NT2/D1 (cell line): ENCODE results near the gene TUBB6.

Experiments
- DNase-seq: peaks from one replicate; pipeline ENCODE4 v3.0.0-alpha.2; 2011; ENCODE audit warnings: low read depth, low spot score
- H3K27me3 ChIP-seq: 2 replicates; pipeline ENCODE4 v1.6.0; 2011; ENCODE audit warnings: mild to moderate bottlenecking; ENCODE audit not compliant: insufficient read length, insufficient read depth
- H3K36me3 ChIP-seq: 2 replicates; pipeline ENCODE4 v1.6.1; 2011; ENCODE audit warnings: mild to moderate bottlenecking, low read length, mixed read lengths; ENCODE audit not compliant: insufficient read depth, insufficient read length
- H3K4me1 ChIP-seq: 2 replicates; pipeline ENCODE4 v1.5.1; 2011; ENCODE audit not compliant: insufficient read depth, insufficient read length
- H3K4me3 ChIP-seq: 2 replicates; pipeline ENCODE4 v1.5.1; 2011; ENCODE audit warnings: low read depth; ENCODE audit not compliant: insufficient read length
- H3K9ac ChIP-seq: 2 replicates; pipeline ENCODE4 v1.6.0; 2011; ENCODE audit warnings: low read depth; ENCODE audit not compliant: insufficient read length
- H3K9me3 ChIP-seq: 2 replicates; pipeline ENCODE4 v1.5.1; 2011; ENCODE audit warnings: mild to moderate bottlenecking, low read length; ENCODE audit not compliant: insufficient read depth
- SUZ12 ChIP-seq: IDR thresholded peaks from 2 replicates; pipeline ENCODE4 v1.6.1; 2011; ENCODE audit not compliant: insufficient read length, insufficient read depth; ENCODE audit errors: extremely low read depth
- YY1 ChIP-seq: IDR thresholded peaks from 2 replicates; pipeline ENCODE4 v1.6.1; 2011; ENCODE audit not compliant: insufficient read length, insufficient read depth
- ZNF274 ChIP-seq: IDR thresholded peaks from 2 replicates; pipeline ENCODE4 v1.6.1; 2011; ENCODE audit warnings: mild to moderate bottlenecking, low read depth, low read length

TUBB6 gene

DNA sequence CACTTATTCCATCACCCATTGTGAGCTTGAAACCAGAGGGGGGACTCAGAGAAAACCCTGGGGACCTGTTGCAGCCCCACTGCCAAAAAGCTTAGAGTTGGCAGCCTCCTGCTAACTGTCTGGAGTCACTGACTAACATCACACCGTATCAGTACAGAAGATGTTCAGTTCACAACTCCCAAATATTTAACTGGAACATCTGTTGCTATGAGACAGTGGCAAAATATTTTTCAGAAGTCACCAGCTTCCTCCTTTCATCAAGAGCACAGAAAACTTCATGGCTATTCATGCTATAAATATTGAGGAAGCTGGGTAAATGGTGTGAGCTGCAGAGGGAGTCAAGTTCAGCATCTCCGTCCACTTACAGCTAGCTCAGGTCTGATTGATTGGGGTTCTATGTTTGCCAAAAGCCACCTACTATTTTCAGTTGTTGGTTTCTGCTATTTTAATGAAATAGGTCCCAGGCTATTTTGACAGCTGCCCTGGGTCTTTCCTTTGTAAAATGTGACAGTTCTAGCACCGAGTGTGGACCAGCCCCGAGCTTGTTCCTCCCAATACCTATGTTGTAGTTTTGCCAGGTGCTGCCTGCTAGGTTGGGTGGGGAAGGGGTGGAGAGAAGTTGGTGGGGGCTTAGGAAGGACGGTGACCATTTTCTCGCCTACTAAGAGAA, 9.8 kb downstream of the TUBB6 start:
- TF ChIP-seq YY1 (no peak), ZNF274 (no peak), SUZ12 (no peak)

GRCh38 chr18:12318334-12318697, 10.3 kb downstream of the TUBB6 start:
- H3K9ac ChIP-seq: no peak overlapping the region
- no peaks in the 10 kb centered on the region for H3K9me3 ChIP-seq
- TF ChIP-seq YY1 (no peak), SUZ12 (no peak), ZNF274 (no peak)
- H3K36me3 ChIP-seq: peaks cover 83% of the 10 kb centered on the region
- H3K27me3 ChIP-seq: no peaks in the 10 kb centered on the region
- DNase-seq: no peak
- no peak overlapping the region for H3K4me3 ChIP-seq
- H3K4me1 ChIP-seq: no peaks in the 10 kb centered on the region

More for the DNA sequence above, 9.8 kb downstream of the TUBB6 start:
- Histone ChIP-seq H3K9me3 (no peaks in the 10 kb centered on the region), H3K4me1 (no peaks in the 10 kb centered on the region), H3K36me3 (peaks cover 84% of the 10 kb centered on the region), H3K9ac (no peak overlapping the region), H3K27me3 (no peaks in the 10 kb centered on the region), H3K4me3 (no peak overlapping the region)
- no peak for DNase-seq

DNA sequence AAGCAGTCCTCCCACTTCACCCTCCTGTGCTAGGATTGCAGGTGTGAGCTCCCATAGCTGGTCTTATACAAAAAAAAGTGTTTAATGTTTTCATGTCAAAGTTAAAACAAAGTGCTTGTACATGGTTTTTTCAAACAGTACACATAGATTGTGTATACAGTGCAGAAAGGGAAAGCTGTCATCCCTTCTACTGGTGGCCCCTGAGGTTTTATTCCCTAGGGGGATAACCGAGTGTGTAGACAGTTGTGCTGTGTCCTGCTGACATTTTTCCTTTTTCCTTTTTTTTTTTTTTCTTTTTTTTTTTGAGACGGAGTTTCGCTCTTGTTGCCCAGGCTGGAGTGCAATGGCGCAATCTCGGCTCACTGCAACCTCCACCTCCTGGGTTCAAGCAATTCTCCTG, 10.8 kb downstream of the TUBB6 start:
- Histone ChIP-seq H3K9ac (no peak overlapping the region), H3K4me3 (no peak overlapping the region)
- TF ChIP-seq SUZ12: no peak
- no peak for TF ChIP-seq ZNF274
- TF ChIP-seq YY1: no peak

GRCh38 chr18:12321333-12321732, 13.3 kb downstream of the TUBB6 start:
- H3K9me3 ChIP-seq: no peaks in the 10 kb centered on the region
- H3K27me3 ChIP-seq: no peaks in the 10 kb centered on the region
- H3K36me3 ChIP-seq: peaks cover 77% of the 10 kb centered on the region
- H3K9ac ChIP-seq: no peak overlapping the region
- no peak overlapping the region for H3K4me3 ChIP-seq
- DNase-seq: no peak
- TF ChIP-seq SUZ12 (no peak), YY1 (no peak), ZNF274 (no peak)
- H3K4me1 ChIP-seq: no peaks in the 10 kb centered on the region

More for the DNA sequence above, 10.8 kb downstream of the TUBB6 start:
- no peak for DNase-seq
- H3K36me3 ChIP-seq: peaks cover 81% of the 10 kb centered on the region
- no peaks in the 10 kb centered on the region for H3K9me3 ChIP-seq
- H3K27me3 ChIP-seq: no peaks in the 10 kb centered on the region
- H3K4me1 ChIP-seq: no peaks in the 10 kb centered on the region

DNA sequence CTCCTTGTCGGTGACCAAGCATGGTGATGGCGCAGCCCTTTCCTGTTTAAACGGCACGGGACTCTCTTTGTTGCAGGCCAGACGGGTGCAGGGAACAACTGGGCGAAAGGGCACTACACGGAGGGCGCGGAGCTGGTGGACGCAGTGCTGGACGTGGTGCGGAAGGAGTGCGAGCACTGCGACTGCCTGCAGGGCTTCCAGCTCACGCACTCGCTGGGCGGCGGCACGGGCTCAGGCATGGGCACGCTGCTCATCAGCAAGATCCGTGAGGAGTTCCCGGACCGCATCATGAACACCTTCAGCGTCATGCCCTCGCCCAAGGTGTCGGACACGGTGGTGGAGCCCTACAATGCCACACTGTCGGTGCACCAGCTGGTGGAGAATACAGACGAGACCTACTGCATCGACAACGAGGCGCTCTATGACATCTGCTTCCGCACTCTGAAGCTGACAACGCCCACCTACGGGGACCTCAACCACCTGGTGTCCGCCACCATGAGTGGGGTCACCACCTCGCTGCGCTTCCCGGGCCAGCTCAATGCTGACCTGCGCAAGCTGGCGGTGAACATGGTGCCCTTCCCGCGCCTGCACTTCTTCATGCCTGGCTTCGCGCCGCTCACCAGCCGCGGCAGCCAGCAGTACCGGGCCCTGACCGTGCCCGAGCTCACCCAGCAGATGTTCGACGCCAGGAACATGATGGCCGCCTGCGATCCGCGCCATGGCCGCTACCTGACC, 17.1 kb downstream of the TUBB6 start:
- Histone ChIP-seq H3K4me1 (no peaks in the 10 kb centered on the region), H3K4me3 (no peak overlapping the region), H3K9me3 (no peaks in the 10 kb centered on the region), H3K9ac (no peak overlapping the region), H3K36me3 (peaks cover 82% of the 10 kb centered on the region), H3K27me3 (no peaks in the 10 kb centered on the region)
- no peak for DNase-seq
- TF ChIP-seq YY1: no peak
- TF ChIP-seq ZNF274: no peak
- no peak for TF ChIP-seq SUZ12

DNA sequence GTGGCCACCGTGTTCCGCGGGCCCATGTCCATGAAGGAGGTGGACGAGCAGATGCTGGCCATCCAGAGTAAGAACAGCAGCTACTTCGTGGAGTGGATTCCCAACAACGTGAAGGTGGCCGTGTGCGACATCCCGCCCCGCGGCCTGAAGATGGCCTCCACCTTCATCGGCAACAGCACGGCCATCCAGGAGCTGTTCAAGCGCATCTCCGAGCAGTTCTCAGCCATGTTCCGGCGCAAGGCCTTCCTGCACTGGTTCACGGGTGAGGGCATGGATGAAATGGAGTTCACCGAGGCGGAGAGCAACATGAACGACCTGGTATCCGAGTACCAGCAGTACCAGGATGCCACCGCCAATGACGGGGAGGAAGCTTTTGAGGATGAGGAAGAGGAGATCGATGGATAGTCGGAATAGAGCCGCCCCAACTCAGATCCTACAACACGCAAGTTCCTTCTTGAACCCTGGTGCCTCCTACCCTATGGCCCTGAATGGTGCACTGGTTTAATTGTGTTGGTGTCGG, 17.7 kb downstream of the TUBB6 start:
- Histone ChIP-seq H3K27me3 (no peaks in the 10 kb centered on the region), H3K9me3 (no peaks in the 10 kb centered on the region), H3K9ac (no peak overlapping the region), H3K4me1 (no peaks in the 10 kb centered on the region), H3K36me3 (peaks cover 78% of the 10 kb centered on the region), H3K4me3 (no peak overlapping the region)
- TF ChIP-seq YY1 (no peak), ZNF274 (no peak), SUZ12 (no peak)
- DNase-seq: no peak

- Histone ChIP-seq H3K4me3 (no peak overlapping the region), H3K36me3 (peaks cover 74% of the 10 kb centered on the region), H3K4me1 (no peaks in the 10 kb centered on the region), H3K27me3 (no peaks in the 10 kb centered on the region), H3K9ac (no peak overlapping the region), H3K9me3 (no peaks in the 10 kb centered on the region)
- DNase-seq: no peak
- no peak for TF ChIP-seq ZNF274
- no peak for TF ChIP-seq SUZ12
- no peak for TF ChIP-seq YY1
These were observed 18.8 kb downstream of the TUBB6 start for GRCh38 chr18:12326711-12327460.
